SW 1271 (cell line): ENCODE results near the gene DCLK3.

Source experiments
- DNase-seq, 2 experiments: peaks; one replicate each; lab custom pipeline; 2025; lab: John Stamatoyannopoulos, UW

DCLK3 gene

GRCh38 chr3:36763850-36764703 lies at the start of gene DCLK3:
TSS of gene DCLK3 (minus strand) at chr3:36764553. CDS start at chr3:36764263, 290 bp downstream.
- no peak for DNase-seq

GRCh38 chr3:36813305-36813704 lies 49.0 kb upstream of the DCLK3 start:
- DNase-seq: no peak

- no peak for DNase-seq
These were observed 47.9 kb upstream of the DCLK3 start for GRCh38 chr3:36812240-36812639.

- no peak for DNase-seq
These were observed 47.4 kb upstream of the DCLK3 start for GRCh38 chr3:36811768-36812167.

GRCh38 chr3:36804295-36805055 lies 40.1 kb upstream of the DCLK3 start:
- DNase-seq: no peak

GRCh38 chr3:36803091-36803791 lies 38.9 kb upstream of the DCLK3 start:
- DNase-seq: no peak

GRCh38 chr3:36800533-36801116 lies 36.3 kb upstream of the DCLK3 start:
- no peak for DNase-seq

GRCh38 chr3:36796881-36797280 lies 32.5 kb upstream of the DCLK3 start:
- DNase-seq: no peak

- DNase-seq: no peak
These were observed 31.8 kb upstream of the DCLK3 start for GRCh38 chr3:36796161-36796560.

- DNase-seq: no peak
These were observed 31.3 kb upstream of the DCLK3 start for GRCh38 chr3:36795622-36796021.

- DNase-seq: peak in 1 of 2 experiments; percentile 13
These were observed 28.0 kb upstream of the DCLK3 start for GRCh38 chr3:36792342-36792741.

- DNase-seq: no peak
These were observed 26.4 kb upstream of the DCLK3 start for GRCh38 chr3:36790765-36791164.

GRCh38 chr3:36786921-36787890 lies 22.9 kb upstream of the DCLK3 start:
- no peak for DNase-seq

GRCh38 chr3:36784138-36784635 lies 19.8 kb upstream of the DCLK3 start:
- DNase-seq: no peak

- DNase-seq: no peak
These were observed 13.3 kb upstream of the DCLK3 start for GRCh38 chr3:36777424-36778218.

GRCh38 chr3:36776436-36776835 lies 12.1 kb upstream of the DCLK3 start:
- DNase-seq: no peak

- DNase-seq: no peak
These were observed 9.7 kb upstream of the DCLK3 start for GRCh38 chr3:36774052-36774451.

- DNase-seq: no peak
These were observed 7.6 kb upstream of the DCLK3 start for GRCh38 chr3:36771931-36772330.

- DNase-seq: no peak
These were observed 5.6 kb upstream of the DCLK3 start for GRCh38 chr3:36769926-36770325.

GRCh38 chr3:36765104-36765503 lies 751 bp upstream of the DCLK3 start:
- no peak for DNase-seq
